Brain microvascular endothelial cell (primary cell): Measurements from ENCODE around the gene HOXB4.

Experiments
- DNase-seq: peaks from one replicate; pipeline ENCODE4 v3.0.0-alpha.2; 2020
- H3K27ac ChIP-seq: fragments of 250-450 bp; sonication (Bioruptor Pico); 2 replicates; pipeline ENCODE4 v1.5.1; 2020; ENCODE audit warnings: mild to moderate bottlenecking, moderate library complexity
- H3K27me3 ChIP-seq: fragments of 250-450 bp; sonication (Bioruptor Pico); replicated peaks from 2 replicates; pipeline ENCODE4 v1.5.1; 2020; ENCODE audit warnings: mild to moderate bottlenecking
- H3K36me3 ChIP-seq: fragments of 250-450 bp; sonication (Bioruptor Pico); replicated peaks from 2 replicates; pipeline ENCODE4 v1.5.1; 2020; ENCODE audit warnings: mild to moderate bottlenecking
- H3K4me3 ChIP-seq: 2 replicates; pipeline ENCODE4 v1.5.1; 2011; ENCODE audit warnings: low read depth, mild to moderate bottlenecking, control low read depth, low read length, moderate library complexity
- CTCF ChIP-seq: IDR thresholded peaks from 2 replicates; pipeline ENCODE4 v1.5.1; 2011; ENCODE audit warnings: low read depth, mild to moderate bottlenecking, moderate library complexity, low read length, control low read depth, inconsistent platforms; ENCODE audit errors: missing control alignments
- in situ Hi-C: cut with HindIII; loops from 2 replicates; pipeline ENCODE4 v1.10.0; 2017; ENCODE audit warnings: low sequenced_read_pairs, low pct_ligation_motif_present

Gene HOXB4

GRCh38 chr17:48528936-48529682, 49.0 kb downstream of the HOXB4 start:
- peaks cover 75% of the 10 kb centered on the region for H3K27me3 ChIP-seq
- in situ Hi-C loops = no loop called here
- no peak overlapping the region for H3K4me3 ChIP-seq
- H3K27ac ChIP-seq = no peak overlapping the region
- no peaks in the 10 kb centered on the region for H3K36me3 ChIP-seq
- no peak for TF ChIP-seq CTCF
- no peak for DNase-seq

- in situ Hi-C loops = no loop called here
- Histone ChIP-seq H3K27ac (no peak overlapping the region), H3K4me3 (no peak overlapping the region), H3K36me3 (no peaks in the 10 kb centered on the region), H3K27me3 (peaks cover 79% of the 10 kb centered on the region)
- TF ChIP-seq CTCF = no peak
- DNase-seq = no peak
Observed at GRCh38 chr17:48528153-48528935, 49.8 kb downstream of the HOXB4 start.

GRCh38 chr17:48527547-48527932, 50.6 kb downstream of the HOXB4 start:
- Histone ChIP-seq H3K27me3 (peaks cover 82% of the 10 kb centered on the region), H3K27ac (no peak overlapping the region), H3K4me3 (no peak overlapping the region), H3K36me3 (no peaks in the 10 kb centered on the region)
- no peak for DNase-seq
- no peak for TF ChIP-seq CTCF
- in situ Hi-C loops = no loop called here

- Histone ChIP-seq H3K27me3 (peaks cover 80% of the 10 kb centered on the region), H3K27ac (no peak overlapping the region), H3K36me3 (no peaks in the 10 kb centered on the region), H3K4me3 (no peak overlapping the region)
- in situ Hi-C loops = no loop called here
- no peak for DNase-seq
- no peak for TF ChIP-seq CTCF
Observed at GRCh38 chr17:48526608-48527546, 51.3 kb downstream of the HOXB4 start.
